ENCODE data around the gene IGDCC3.
A peak's percentile ranks its signal among the peaks of the same experiment; 100 is the strongest.

The IGDCC3 gene

GRCh38 chr15:65318870-65319356 lies 58.9 kb downstream of the IGDCC3 start:
- peak; percentile 81 for DNase-seq

DNA sequence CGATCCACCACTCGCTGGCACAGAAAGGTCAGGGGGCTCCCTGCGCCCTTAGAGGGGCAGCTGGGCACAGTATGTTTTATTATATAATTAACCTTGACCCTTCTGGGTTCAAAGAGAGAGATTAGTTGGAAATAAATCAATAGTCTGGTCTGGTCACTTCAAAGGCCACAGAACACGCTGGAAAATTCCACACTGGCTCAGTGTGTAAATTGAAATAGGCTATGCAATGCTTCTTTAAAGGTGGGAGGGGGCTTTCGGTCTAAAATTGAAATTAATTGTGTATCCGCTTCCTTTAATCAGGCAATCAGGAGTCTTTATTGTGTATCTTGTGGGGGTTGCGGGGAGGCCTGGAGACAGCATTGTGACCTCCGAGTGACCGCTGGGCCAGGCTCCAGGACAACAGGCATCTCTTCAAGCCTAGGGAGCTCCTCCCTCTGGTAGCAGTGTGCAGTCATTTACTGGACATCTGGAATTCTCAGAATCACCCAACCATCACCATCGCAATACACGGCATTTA lies 65.3 kb downstream of the IGDCC3 start:
- no peak for DNase-seq

DNA sequence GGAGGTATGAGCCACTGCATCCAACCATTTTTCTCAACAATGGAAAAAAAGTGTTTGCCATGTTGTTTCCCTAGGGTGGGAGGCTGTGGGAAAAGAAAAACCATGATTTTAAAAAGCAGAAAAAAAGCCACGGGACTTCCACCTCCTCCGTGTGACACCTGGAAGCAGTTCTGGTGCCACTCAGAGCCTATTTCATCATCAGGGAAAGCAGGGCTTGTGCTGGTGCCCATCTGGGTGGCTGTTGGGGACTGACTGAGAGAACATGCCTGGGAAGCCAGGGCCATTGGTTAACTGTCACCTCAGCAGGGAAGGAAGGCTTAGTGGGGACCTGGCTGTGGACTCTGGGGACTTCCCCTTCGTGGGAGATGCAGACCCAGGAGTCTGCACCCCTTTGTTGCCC lies 66.0 kb downstream of the IGDCC3 start:
- DNase-seq: no peak

GRCh38 chr15:65310431-65311137 lies 67.2 kb downstream of the IGDCC3 start:
- no peak for DNase-seq

DNA sequence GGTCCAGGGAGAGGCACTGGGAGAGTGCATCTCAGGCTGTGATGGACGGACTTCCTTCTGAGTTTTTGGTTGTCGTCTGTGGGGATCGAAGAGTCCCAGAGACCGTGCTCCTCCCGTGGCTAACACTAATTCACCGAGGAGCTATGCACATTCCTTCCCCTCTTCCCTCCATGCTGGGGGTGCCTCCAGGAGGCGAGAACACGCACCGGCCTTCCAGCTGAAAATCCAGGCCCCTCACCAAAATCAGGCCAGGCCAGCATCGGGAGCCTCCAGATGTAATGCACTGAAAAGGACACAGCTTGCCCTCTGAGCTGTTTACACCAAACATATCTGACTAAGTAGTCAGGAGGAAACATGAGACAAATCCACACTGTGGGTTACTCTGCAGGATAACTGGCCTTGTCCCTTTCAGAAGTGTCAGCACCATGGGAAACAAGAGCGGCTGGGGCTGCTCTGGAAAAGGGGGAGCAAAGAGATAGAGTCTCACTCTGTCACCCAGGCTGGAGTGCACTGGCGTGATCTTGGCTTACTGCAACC lies 67.9 kb downstream of the IGDCC3 start:
- DNase-seq: no peak

DNA sequence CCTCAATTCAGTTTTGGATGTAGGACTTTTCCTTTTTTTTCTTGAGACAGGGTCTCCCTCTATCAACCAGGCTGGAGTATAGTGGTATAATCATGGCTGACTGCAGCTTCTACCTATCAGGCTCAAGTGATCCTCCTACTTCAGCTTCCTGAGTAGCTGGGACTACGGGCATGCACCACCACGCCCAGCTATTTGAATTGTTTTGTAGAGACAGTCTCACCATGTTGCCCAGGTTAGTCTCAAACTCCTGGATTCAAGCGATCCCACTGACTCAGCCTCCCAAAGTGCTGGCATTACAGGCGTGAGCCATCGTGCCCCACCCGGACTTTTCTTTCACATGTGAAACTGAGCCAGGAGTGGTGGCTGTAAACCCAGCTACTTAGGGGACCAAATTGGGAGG lies 69.8 kb downstream of the IGDCC3 start:
- DNase-seq: no peak

DNA sequence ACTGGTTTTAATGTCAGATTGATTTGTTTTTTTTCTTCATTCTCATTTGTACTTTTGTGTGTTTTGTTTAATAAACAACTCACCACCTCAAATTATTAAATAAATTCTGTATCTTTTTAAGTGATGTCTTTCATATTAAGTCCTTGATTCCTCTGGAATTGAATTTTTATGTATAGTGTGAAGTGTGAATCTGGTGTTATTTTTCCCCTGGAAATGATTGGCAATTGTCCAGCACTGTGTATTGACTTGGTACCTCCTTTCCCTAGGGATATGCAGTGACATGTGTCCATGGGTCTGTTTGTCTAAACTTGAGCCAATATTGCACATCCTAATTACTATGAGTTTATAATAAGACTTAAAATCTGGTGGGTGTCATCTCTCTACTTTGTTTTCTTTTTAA lies 71.3 kb downstream of the IGDCC3 start:
- DNase-seq: no peak

DNA sequence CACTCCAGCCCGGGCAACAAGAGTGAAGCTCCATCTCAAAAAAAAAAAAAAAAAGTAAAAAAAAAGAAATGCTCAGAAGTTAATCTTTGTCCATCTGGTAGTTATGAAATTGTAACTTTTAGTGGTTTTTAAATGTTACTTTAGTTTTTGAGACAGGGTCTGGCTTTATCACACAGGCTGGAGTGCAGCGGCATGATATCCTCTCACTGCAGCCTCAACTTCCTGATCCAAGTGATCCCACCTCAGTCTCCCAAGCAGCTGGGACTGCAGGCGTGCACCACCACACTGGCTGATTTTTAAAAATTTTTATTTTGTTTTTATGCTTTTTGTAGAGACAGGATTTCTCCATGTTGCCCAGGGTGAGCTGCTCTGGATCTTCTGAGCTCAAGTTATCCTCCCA lies 72.0 kb downstream of the IGDCC3 start:
- no peak for DNase-seq

DNA sequence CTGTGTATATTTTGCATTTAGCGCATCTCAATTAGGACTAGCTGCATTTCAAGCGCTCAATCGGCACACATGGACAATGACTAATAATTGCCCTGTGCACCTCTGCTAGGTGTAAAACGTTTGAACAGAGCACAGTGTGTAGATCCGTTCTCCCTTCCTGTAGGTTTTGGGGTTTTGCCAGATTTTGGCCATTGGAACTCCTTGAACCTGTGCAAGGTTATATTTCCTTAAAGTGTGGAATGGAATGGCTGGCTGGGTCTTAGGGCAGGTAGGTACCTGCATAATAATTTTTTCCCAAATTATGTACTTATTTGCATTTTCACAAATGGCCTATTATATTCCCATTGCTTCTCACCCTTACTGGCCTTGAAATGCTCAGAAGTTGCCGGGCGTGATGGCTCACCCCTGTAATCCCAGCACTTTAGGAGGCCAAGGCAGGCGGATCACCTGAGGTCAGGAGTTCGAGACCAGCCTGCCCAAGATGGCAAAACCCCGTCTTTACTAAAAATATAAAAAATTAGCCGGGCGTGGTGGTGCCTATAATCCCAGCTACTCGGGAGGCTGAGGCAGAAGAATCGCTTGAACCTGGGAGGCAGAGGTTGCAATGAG lies 72.5 kb downstream of the IGDCC3 start:
- peak; percentile 11 for DNase-seq

GRCh38 chr15:65304381-65305149 lies 73.2 kb downstream of the IGDCC3 start, which contains the start of gene RNU5B-1:
TSS of gene RNU5B-1 (plus strand) at chr15:65304677.
- peak; percentile 90 for DNase-seq

DNA sequence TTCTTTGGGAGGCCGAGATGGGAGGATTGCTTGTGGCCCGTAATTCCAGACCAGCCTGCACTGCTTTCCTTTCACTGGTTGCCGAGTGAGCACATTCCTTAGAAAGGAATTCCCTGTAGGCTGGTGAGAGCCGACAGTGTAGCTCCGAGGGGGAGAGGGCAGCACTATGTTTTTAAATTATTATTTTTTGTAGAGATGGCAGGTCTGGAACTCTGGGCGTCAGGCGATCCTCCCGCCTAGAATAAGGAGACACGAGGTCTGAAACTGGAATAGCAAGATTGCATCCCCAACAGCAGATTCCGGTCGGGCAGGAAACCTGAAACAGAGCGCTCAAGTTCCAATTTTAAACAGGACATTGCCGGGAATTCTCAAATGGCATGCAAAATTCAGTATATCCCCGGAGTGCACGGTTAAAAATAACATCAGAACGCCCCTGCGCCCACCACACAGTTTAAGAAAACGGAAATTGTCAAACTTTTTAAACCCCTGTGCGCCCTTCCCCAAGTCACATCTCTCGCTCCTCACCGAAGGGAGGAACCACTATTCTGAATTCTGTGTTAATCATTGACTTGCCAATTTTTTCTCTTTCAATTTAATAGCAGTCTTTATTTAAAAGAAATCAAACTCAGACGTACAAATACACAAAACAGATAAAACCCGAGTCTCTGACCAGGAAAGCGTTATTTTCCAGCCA lies 74.0 kb downstream of the IGDCC3 start:
- peak; percentile 35 for DNase-seq

- no peak for DNase-seq
Measured at GRCh38 chr15:65302061-65302460, 75.7 kb downstream of the IGDCC3 start.

- no peak for DNase-seq
Measured at GRCh38 chr15:65300924-65301441, 76.8 kb downstream of the IGDCC3 start.

- no peak for DNase-seq
Measured at GRCh38 chr15:65298731-65299130, 79.1 kb downstream of the IGDCC3 start.

- DNase-seq: no peak
Measured at GRCh38 chr15:65292938-65293518, 84.8 kb downstream of the IGDCC3 start.

DNA sequence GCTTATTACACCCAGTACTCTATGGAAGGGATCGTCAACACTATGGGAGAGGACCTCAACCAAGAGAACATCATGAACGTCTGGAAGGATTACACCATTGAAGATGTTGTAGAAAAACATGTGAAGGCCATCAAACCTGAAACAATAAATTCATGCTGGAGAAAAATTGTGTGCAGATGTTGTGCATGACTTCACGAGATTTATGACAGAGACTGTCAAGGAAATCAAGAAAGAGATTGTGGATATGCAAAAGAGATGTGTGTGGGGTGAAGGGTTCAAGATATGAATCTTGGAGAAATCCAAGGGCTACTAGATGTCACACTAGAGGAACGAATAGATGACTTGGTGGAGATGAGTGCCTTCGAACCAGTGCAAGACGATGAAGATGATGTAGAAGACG lies 87.6 kb downstream of the IGDCC3 start:
- no peak for DNase-seq

GRCh38 chr15:65289261-65289854 lies 88.4 kb downstream of the IGDCC3 start:
- no peak for DNase-seq

DNA sequence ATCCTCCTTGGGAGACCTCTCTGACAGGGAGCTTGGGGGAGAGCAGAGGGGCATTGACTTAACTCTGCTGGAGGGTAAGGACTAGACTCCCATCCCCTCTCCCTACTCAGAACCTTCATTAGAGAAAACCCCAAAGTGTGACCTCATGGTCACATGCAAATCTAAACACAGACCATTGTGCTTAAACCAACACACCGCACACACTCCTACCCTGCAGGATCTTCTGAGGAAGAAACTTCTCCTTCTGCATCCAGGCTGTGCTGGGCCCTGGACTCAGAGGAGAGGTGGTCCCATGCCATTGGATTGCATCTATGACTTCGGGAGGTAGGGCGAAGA lies 90.3 kb downstream of the IGDCC3 start:
- DNase-seq: no peak

- DNase-seq: peak; percentile 95
Measured at GRCh38 chr15:65286704-65287519, 90.9 kb downstream of the IGDCC3 start, which contains the start of gene PARP16. TSS of gene PARP16 (minus strand) at chr15:65286883. CDS start at chr15:65286426, 457 bp downstream.

GRCh38 chr15:65286069-65286703 lies 91.6 kb downstream of the IGDCC3 start:
- DNase-seq: no peak
